Stimulated activated CD4-positive, alpha-beta T cell treated with anti-CD3 and anti-CD28 coated beads, Interleukin-4, amount 100 ng/mL, for 1 hour (primary cell): ENCODE results near the gene LILRB3.
A peak's percentile ranks its signal among the peaks of the same experiment; 100 is the strongest.
"Not testable (repeated sequence)": the region's sequence is repeated elsewhere in the genome, so short reads cannot be mapped to it uniquely, and the experiment has no call there.

Source experiments
- DNase-seq: peaks from one replicate; pipeline ENCODE4 v3.0.0-alpha.2; 2020

LILRB3 gene

DNA sequence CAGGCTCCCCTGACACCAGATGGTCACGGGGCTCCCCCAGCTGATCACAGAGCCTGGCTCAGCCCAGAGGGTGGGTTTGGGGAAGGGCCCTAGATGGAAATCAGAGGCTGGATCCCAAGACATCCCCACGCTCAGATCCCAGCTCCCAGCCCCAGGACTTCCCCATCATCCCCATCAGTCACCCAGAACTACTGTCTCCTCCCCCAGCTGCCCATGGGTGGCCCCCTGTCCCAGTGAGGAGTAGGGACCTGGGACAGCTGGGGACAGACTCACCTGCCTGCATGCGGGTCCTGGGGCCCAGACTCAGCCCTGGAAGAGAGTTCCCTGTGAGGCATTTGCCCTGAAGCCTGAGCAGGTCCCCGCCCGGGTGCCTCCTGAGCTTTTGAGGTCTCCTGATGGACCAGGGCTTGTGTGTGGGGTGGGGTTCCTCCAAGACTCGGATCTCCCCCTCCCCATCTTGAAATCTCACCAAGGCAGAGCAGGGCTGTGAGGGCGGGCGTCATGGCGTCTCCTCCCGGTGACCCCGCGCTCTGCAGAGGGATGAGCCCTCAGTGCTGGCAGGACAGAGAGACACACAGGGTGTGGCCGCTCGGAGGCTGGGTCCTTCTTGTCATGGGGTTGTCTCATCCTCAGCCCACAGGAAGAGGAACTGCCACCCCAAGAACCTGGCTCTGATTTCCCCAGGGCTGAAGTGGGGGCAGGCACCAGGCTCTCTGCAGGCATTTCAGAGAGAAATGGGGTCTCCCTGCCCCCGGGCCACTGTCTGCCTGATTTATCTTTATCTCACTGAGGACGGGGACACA is at the start of gene LILRB3:
TSS of gene LILRB3 (minus strand) at position 534 of the 803 bp plus-strand sequence. CDS start at position 503, 31 bp downstream.
- DNase-seq = not testable (repeated sequence)

DNA sequence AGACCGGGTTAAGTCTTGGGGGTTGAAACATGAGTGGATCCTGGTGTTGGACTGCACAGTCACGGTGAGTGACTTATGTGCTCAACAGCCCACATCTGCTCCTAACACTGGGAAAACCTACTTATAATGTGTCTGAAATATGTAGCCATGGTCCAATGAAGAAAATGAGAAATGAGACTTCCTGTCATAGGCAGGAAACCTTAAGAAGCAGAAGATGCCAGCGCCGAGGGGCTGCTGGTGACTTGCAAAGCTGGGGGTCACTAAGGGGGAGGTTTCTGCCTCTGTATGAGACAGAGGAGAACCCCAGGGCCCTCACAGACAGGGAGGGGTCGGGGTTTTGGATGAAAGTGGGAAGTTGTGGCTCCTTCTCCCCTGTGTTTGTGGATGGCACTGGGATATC is 49.4 kb upstream of the LILRB3 start:
- DNase-seq = not testable (repeated sequence)

GRCh38 chr19:54271587-54271986 is 48.8 kb upstream of the LILRB3 start:
- DNase-seq = not testable (repeated sequence)

DNA sequence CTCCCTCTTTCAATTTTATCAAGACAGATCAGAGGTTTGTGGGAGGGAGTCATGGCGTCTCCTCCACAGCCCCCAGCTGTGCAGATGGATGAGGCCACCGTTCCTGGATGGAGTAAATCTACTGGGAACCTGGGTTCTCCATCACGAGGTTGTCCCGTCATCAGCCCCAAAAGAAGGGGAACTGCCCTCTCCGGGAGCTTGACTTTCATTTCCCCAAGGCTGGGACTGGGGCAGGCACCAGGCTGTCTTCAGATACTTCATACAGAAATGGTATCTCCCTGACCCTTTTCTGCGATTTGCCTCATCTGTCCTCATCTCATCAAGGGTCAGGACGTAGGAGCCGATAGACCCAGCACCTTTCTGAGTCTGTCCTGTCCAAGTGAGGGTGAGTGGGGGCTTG is 48.3 kb upstream of the LILRB3 start:
- no peak for DNase-seq

DNA sequence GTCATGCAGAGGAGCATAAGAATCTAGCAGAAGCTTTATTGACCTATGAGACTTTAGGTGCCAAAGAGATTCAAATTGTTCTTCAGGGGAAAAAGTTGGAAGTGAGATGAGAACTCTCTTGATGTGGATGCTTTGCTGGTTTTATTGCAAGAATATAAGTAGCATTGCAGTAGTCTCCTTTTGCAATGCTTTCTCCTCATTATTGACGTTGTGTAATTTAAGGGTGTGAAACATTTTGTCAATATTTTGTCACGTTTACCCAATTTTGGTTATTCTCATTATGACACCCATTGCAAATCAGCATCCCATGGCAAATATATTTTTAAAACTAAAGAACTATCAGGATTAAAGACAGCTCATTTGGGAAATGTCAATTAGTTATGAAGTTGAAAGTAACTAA is 46.1 kb upstream of the LILRB3 start:
- DNase-seq = no peak

GRCh38 chr19:54266133-54266532 is 43.3 kb upstream of the LILRB3 start:
- peak; percentile 73 for DNase-seq

DNA sequence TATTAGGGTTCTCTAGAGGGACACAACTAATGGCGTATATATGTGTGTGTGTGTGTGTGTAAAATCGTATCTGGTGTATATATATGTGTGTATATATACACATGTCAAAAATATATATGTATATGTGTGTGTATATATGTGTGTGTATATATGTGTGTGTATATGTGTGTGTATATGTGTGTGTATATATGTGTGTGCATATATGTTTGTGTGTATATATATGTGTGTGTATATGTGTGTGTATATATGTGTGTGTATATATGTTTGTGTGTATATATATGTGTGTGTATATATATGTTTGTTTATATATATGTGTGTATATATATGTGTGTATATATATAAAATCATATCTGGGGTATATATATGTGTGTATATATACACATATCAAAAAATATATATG is 39.7 kb upstream of the LILRB3 start:
- DNase-seq = no peak

DNA sequence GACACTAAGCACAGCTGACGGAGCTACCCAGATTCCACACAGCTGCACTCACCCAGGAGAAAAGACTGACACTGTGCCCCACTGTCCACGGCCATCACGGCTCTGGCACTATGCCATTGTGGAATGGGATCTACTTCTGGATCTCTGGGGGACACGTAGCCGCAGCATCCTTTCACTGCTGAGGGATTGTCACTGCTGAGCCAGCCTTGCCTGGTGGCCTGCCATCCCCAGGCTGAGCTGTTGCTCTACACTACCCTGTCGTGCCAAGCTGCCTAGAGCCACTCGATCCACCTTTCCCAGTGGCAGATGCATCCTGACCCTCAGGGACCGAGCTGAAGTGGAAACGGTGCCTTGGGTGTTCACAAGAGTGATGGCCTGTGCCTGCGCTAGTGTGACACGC is 39.3 kb upstream of the LILRB3 start:
- no peak for DNase-seq

DNA sequence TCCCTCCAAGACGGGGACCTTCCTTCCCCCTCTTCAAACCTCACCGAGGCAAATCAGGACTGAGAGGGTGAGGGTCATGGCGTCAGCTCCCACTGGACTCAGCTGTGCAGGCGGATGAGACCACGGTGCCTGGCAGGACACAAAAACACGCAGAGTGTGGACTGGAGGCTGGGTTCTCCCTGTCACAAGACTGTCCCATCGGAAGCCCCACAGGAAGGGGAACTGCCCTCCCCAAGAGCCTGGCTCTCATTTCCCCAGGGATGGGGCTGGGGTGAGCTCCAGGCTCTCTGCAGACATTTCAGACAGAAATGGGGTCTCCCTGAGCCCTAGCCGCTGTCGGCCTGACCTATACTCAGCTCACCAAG is 34.3 kb upstream of the LILRB3 start, which contains the start of gene LILRB5:
TSS of gene LILRB5 (minus strand) at position 158 of the 365 bp plus-strand sequence. CDS start at position 78, 80 bp downstream.
- DNase-seq = no peak

- DNase-seq = no peak
Measured at GRCh38 chr19:54256250-54257115, 33.7 kb upstream of the LILRB3 start.

DNA sequence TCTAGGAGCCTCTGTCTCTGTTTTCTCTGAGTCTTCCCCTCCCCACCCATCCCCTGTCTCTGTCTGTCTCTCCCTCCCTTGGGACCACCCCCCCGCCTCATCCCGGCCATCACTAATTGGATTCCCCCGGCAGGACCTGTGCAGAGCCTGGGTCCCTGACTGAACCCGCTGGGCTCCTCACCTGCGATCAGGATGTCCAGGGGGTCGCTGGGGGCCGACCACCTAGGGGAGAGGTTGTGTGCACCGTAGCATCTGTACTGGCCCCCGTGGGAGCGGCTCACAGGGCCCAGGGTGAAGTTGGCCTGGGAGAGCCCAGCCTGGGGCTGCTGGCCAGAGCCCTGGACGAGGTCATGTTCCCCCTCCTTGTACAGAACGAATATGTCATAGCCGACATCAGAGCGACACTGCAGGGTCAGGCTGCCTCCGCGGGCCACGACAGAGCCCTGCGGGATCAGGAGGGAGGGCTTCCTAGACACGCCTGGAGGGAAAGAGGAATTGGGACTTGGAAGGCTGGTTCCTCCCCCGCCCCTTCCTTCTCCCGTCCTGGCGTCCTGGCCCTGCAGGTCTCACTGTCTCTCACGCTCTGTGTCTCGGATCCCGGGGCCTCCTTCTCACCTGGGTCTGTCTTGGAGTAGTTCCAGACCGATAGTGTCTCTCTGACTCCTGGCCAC is 32.4 kb upstream of the LILRB3 start:
- no peak for DNase-seq

GRCh38 chr19:54254195-54254906 is 31.5 kb upstream of the LILRB3 start:
- DNase-seq = no peak

- DNase-seq = no peak
Measured at GRCh38 chr19:54253331-54254194, 30.8 kb upstream of the LILRB3 start.

DNA sequence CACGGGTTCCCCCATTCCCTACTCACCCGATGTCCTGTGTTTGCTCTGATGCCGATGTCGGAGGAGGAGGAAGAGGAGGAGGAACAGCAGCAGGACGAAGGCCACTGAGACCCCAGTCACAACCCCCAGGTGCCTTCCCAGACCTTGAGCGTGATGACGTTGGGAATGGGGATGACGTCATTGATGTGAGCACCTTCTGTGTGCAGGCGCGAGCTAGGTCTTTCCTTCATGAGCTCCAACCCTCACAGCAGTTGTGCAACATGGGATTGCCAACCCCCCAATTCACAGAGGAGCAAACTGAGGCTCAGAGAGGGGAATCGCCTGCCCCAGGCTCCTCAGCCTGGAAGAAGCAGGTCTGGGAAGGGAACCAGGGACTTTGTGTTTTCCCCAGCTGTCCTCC is 30.0 kb upstream of the LILRB3 start:
- DNase-seq = no peak

DNA sequence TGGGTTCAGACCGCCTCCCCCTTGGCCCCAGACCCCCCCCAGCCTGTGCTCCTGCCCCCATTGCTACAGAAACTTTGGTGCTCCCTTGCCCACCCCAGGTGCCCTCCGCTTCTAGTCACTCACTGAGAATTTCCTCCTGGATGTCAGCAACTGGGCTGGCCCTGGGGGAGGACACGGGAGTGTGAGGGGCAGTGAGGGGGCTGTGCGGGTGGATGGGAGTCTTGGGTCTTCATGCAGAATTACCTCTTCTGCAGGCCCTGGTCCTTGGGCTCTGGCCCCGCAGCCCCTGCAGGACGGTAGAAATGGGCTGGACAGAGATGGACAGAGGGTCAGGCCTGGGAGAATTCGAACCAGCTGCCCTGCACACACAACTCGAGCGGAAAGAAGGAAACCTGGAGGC is 29.4 kb upstream of the LILRB3 start:
- no peak for DNase-seq

DNA sequence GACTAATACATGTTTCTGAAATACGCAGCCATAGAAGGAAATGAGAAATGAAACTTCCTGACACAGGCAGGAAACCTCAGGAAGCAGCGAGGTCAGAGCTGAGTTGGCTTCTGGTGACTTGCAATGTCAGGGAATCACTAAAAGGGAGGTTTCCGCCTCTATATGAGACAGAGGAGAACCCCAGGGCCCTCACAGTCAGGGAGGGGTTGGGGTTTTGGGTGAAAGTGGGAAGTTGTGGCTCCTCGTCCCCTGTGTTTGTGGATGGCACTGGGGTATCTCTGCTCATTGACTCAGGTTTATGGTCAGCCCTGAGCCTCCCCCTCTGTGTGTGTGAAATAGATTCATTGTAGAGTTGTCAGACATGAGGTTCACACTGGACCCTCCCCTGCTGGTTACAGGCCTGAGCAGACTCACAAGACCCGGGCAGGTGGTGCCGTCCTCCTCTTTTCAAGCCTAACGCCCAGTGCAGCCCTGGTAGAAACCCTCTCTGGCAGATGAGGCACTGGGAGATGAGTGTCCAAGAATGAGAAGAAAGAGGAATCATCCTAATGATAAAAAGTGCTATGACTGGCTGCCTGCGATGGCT is 25.3 kb upstream of the LILRB3 start:
- DNase-seq = peak; percentile 14

DNA sequence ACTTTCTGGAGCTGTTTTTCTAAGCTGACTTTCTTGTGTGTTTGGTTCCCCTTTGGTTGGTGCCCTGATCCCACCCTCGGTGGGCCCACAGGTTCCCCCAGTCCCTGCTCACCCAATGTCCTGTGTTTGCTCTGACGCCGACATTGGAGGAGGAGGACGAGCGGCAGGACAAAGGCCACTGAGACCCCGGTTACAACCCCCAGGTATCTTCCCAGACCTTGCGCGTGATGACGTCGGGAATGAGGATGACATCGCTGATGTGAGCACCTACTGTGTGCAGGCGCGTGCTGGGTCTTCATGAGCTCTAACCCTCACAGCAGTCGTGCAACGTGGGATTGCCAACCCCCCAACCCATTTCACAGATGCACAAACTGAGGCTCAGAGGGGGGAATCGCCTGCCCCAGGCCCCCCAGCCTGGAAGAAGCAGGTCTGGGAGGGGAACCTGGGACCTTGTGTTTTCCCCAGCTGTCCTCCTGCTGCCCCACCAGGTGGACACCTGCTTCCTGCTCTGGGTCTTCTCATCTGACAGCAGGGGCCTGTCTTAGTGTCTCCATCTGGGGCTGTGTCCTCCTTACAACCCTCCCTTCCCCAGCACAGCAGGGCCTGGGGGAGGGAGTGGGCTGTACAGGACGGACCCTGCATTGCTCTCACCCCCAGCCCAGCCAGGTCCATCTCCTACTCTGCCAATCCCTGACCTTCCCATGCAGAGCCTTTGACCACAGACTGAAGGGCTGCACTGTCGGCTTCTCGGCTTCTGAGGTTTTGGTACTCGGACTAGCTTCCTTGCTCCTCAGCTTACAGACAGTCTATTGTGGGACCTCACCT is 24.5 kb upstream of the LILRB3 start:
- DNase-seq = no peak

- no peak for DNase-seq
Measured at GRCh38 chr19:54245936-54246335, 23.1 kb upstream of the LILRB3 start.

GRCh38 chr19:54243809-54244208 is 21.0 kb upstream of the LILRB3 start:
- not testable (repeated sequence) for DNase-seq

GRCh38 chr19:54242646-54243045 is 19.8 kb upstream of the LILRB3 start, which contains the start of gene LILRA6:
Gene LILRA6 (minus strand): TSS chr19:54242790.
- not testable (repeated sequence) for DNase-seq
